NCI-H2171 (cell line): ENCODE results near the gene PRDM12.
"Not testable (repeated sequence)": the region's sequence is repeated elsewhere in the genome, so short reads cannot be mapped to it uniquely, and the experiment has no call there.

Experiments used
- DNase-seq: peaks from one replicate; lab custom pipeline; 2025; lab: John Stamatoyannopoulos, UW

The PRDM12 gene

DNA sequence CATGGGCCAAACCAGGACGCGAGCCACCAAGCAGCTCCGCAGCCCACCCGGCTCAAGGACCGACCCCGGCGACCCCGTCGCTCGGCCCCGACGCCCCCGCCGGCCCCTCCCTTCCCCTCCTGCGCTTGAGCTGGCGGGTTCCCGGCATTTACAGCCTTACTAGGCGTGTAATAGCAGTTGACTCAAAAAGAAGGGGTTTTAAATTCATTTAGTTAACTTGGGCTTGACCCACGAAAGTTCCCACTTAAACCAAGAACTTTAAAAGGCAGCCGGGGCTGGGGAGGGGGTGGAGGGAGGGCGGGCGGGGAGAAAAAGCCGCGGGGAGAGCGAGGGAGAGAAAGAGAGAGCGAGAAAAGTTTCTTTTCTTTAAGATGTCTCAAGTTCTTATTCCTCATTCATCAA is 636 bp downstream of the PRDM12 start:
- no peak for DNase-seq

DNA sequence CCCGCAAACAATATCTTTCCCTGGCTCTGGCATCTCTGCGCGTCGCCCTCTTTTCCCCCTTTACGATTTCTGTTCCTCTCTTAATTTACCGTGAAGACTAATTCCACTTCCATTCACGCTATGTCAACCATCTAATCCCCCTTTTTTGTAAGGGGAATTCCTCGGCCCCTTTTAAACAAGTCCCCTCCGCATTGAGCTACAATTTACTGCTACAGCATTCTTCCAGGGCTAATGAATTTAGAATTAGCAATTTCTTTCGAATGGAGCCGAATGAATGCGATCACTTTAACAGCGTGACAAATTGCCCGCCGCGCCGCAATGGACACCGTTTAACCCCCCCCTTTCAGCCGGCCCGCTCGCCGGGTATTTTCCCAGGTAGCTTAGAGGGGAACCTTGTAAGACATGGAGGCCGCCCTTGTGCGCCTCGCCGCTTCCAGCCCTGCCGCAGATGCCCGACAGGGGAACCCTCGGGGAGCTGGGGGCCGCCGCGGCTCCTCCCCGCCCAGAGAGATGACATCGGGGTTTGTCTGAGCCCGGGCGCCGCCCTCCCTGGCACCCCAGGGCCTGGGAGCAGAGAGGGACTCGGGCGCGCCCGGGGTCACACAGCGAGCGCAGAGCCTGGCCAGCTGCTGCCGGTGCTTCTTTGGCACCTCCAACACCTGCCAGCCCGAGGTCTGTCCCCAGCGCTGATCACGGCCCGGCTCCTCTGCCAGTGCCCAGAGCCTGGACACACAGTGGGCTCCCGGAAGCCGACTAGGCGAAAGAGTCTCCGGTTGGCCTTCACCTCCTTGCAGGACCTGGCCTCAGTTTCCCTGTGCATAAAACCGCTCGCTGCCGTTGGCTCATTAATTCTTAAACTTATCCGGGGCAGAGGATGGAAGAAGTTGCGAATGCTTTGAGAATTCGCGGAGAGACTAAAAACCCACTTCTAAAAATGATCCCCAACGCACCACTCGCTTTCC is 1.3 kb downstream of the PRDM12 start:
- no peak for DNase-seq

DNA sequence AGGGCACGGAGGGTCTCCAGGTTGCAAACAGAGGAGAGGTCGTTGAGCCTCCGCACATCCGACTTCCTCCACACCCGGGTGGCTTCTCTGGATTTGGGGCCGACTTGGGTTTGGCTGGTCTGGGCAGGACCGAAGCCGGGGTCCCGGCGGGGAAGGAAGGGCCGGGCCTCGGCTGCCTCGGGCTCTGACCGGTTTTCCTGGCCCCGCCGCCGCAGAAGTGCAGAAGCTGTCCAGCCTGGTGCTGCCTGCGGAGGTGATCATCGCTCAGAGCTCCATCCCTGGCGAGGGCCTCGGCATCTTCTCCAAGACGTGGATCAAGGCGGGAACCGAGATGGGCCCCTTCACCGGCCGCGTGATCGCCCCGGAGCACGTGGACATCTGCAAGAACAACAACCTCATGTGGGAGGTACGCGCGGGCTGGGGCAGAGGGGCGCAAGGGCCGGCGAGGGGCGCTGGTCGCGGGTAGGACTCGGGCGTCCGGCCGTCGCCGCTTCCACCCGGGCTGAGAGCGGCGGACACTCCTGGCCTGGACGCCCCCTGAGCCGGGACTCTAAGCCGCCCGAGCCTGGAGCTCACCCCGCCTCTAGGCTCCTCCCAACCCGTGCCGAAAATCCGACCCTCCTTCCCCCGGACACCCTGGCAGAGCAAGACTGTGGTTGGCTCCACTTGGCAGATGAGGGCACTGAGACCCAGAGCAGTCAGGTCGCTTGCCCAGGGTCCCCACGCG is 2.2 kb downstream of the PRDM12 start:
- DNase-seq = no peak

DNA sequence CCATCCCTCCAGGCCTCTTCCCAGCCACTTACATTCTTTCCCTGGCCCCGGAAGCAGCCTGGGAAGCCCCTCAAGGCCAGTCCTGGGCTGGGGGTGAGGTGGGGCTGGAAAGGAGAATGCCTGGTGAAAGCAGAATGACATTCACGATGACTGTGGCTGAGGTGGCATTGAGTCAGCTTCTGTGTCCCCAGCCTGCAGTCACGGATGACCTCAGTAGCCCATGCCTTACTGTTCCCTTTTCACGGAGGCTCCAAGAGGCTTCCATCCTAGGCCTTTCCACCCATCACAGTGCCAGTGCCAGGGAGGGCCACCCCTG is 2.7 kb downstream of the PRDM12 start:
- DNase-seq = no peak

DNA sequence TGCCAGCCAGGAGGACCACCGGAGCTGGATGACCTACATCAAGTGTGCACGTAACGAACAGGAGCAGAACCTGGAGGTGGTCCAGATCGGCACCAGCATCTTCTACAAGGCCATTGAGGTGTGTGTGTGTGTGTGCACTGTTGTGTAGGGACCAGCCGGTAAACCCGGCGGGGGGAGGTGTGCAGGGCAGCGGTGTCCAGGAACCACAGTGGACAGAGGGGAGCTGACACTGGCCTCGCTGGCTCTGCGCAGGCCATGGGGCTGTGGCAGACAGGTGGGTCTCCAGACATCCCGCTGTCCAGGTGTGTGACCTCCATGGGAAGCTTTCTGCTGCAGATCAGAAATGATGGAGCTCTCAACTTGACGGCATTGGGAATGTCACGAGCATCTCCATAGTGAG is 3.8 kb downstream of the PRDM12 start:
- DNase-seq = no peak

DNA sequence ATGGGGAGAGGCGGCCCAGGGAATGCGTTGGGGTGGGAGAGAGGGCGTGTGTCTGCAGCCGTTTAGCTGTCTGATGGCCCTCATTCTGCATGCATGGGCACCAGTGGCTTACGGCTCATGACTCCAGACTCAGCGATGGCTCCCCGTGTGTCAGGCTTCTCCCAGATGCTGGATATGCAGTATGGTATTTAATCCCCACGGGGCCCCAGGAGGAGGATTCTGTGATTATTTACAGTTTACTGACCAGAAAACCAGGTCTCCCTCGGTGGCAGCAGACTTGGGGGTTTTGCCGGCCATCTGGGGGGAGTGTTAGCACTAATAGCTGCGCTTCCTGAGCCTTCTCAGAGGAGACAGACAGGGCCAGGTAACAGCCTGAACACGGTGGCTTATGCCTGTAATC is 4.3 kb downstream of the PRDM12 start:
- peak; percentile 58 for DNase-seq

DNA sequence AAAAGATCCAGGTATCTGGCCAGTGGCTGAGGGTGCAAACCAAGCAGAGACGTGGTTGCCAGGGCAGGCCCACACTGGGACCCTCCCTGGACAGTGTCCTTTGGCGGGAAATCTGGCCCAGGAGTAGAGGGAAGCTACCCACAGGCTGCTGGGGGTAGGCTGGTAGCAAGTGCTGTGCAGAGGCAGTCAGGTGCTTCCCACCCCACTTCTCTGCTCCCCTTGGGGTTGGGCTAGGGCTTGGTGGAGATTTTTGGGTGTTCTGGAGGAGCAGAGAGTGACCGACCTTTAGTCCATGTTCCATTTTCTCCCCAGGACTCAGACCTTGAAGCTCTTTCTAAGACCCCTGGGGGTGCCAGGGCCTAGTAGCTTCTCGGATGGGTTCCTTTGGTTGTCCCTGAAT is 5.6 kb downstream of the PRDM12 start:
- DNase-seq = no peak

DNA sequence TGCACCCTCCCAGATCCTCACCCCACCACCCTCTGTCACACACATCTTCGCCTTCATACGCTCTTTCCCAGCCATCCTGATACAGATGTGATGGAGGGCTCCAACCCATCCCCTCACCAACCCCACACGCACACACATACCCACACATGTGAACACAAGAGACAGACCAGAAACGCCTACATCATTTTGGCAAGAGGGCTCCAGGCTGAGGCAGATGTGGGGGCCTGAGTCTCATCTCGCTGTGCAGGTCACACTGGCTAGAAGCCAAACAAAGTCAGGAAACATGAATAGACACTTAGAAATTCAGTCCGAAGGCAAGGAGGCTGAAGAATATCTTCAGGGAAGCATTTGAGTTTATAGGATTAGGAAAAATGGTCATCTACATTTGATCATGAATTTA is 6.2 kb downstream of the PRDM12 start:
- DNase-seq = no peak

DNA sequence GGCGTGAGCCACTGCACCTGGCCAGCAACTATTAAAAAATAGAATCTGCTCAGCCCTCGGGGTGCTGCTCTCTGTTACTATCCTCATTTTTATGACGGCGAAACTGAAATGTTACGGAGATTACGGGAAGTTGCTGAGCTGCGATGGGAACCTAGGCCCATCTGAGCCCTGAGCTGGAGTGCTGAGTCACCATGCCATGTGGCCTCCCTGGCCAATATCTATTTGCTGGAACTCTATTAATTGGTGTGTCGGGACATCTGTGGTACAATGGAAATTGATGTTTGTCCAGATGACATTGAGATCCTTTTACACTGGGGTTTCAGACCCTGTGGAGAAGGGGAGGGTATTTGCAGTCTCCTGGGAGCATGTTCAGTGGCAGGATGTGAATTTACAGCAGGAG is 8.1 kb downstream of the PRDM12 start:
- DNase-seq = peak; percentile 65

DNA sequence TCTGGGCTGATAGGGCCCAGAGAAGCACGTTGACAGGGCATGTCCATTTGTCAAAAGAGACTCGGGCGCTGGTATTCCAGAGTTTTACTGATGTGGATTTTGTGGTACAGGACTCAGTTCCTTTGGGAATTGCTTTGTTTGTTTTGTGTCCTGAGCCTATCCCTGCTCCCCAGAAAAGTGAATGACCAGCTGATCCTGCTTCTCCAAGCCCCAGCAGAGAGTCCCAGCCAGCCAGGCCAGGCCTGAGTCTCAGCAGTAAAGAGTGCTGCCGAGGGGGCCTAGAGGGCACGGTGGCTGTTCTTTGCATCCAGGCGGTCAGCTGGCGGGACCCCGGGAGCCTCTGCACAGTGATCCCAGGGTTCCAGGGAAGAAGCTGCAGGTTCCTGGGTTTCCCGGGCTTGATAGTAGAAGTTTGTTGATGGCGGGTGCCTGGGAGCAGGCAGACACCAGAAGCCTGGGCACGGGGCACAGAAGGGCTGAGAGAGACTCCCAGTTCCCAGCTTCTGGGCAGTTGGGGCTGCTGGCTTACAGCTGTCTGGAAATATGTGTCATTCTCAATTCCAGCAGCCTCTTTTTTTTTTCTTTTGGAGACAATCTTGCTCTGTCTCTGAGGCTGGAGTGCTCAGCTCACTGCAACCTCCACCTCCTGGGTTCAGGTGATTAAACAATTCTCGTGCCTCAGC is 8.7 kb downstream of the PRDM12 start:
- DNase-seq = no peak

DNA sequence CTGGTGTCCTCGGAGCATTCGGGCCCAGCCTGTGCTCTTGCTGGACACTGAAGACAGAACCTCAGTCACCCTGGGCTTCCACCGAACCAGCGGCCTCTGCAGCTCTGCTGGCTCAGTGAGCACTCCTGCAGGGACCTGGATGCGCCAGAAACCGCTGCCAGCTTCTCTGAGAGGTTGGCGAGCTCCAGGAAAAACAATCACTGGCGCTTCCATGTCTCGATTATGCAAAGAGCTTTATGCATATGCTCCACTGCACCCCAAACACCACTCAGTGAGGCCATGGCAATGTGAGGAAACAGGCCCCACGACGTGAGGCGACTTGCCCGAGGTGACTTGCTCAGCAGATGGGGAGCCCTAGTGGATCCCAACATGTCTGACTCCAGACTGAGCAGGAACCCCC is 11.0 kb downstream of the PRDM12 start:
- peak; percentile 84 for DNase-seq

DNA sequence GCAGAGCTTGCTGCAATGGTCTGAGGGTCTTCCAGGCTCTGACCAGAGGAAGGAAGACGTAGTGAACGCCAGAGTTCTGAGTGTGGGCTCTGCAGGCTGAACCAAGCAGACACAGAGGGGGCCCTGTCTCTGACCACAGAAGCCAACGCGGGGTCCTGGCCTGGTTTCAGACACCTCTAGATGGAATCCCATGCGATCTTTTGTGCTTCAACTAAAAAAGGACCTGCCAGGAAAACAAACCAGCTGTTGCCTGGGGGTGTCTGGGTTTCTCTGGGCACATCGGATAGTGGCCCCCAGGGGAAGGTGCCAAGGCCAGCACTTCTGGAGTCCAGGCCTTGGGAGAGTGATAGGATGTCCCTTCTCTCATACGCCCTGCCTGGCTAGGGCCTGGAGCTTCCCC is 12.9 kb downstream of the PRDM12 start:
- no peak for DNase-seq

DNA sequence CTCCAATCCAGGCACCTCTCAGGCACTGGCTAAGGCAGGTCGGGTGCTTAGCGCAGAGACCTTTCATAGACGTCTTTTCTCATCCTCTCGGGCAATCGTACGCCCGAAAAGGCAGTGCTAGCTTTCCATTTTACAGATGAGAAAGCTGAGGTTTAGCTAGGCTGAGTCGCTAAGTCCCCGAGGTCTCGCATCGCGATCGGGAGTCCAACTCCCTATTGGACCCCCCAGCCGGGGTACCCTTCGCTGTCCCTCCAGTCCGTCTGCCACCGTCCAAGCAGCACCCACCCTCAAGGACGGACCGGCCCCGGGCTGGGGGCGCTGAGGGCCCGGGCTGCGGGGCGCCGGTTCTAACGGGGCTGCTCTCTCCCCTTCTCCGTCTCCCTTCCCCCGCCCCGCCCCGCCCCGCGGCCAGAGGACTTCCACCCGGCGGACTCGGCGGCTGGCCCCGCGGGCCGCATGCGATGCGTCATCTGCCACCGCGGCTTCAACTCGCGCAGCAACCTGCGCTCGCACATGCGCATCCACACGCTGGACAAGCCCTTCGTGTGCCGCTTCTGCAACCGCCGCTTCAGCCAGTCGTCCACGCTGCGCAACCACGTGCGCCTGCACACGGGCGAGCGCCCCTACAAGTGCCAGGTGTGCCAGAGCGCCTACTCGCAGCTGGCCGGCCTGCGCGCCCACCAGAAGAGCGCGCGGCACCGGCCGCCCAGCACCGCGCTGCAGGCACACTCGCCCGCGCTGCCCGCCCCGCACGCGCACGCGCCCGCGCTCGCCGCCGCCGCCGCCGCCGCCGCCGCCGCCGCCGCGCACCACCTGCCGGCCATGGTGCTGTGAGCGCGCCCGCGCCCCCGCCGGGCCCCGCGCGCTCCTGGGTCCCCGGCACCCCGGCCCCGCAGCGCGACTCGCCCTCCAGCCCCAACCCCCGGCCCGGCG is 16.7 kb downstream of the PRDM12 start:
- DNase-seq = peak; percentile 39

DNA sequence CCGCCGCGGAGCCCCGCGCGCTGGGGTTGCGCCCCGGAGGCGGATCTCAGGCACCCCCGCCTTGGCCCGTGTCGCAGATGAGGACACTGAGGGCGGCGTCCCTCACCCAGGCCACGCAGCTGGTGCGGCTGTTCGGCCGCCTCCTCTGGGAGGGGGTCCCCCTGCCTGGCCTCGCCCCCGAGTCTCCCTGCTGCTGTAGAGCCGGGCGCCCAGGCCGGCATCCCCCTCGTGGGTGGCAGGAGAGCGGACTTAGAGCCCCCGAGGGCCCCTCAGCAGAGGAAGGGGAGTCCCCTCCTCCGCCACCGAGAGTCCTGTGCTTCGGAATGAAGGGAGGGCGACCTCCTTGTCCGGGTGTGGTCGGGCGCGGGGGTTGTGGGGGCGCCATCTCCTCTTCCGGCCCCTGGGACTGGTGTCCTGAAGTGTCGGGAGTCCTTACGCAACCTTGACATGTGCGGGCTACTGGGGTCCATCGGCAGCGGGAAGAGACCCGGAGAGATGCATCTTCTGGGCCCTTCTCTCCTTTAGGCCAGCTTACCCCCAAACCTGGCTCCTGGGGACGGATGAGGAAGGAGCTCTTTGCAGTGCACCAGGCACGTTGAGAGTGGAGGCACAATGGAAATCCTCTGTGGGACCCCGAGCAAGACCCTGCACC is 17.5 kb downstream of the PRDM12 start:
- DNase-seq = no peak

DNA sequence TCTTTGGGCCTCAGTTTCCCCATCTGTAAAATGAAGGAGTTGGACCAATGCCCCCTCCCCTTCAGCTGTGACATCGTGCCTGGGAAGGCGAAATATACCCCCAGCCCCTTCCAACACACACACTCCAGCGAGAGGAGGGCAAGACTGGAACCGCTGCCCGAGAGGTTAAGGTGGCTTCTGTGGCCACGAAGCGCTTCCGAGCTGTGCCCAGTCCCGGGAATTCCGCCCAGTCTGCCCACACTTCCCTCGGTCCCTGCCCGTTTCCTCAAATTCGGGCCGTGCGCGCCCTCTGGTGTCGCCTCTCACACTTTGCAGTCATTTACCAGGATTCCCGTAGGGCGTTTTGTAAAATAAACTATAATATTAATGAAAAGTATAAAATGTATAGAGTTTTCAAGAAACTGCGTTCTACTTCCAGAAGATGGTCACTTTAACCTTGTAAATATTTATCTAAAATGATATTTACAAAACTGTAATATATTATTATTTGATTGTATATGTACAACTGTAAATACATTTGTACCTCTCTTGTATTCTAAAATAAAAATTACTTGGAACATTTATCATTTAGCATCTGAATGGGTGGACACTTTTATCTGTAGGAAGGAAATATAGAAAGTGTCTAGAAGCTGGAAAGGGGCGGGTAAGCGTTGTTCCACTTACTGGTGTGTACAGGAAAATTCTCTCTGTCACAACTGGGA is 18.2 kb downstream of the PRDM12 start:
- DNase-seq = peak; percentile 82

DNA sequence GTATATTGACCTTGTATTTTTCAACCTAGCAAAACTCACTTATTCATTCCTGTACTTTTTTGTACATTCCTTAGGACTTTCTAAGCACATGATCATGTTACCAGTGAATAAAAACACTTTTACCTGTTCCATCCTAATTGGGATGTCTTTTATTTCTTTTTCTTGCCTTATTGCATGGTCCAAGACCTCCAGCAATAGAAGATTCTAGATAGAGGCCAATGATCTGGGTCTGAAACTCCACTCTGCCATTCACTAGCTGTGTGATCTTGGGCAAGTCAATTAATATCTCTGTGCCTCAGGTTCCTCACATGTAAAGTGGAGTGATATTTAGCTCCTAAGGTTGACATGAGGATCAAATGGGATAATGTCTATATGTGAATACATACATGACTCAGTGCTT is 20.7 kb downstream of the PRDM12 start:
- DNase-seq = no peak

DNA sequence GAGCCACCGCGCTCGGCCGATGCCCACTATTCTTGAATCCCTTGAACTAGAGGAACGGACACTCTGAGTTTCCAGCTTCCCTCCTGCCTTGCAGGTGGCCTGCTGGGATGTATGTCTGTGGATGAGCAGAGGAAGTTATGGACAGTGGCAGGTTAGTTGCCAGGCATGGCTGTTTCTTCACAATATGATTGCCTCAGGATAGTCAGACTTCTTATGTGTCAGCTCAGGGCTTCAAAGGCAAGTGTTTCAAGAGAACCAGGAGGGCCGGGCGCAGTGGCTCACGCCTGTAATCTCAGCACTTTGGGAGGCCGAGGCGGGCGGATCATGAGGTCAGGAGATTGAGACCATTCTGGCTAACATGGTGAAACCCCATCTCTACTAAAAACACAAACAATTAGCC is 21.6 kb downstream of the PRDM12 start:
- not testable (repeated sequence) for DNase-seq

DNA sequence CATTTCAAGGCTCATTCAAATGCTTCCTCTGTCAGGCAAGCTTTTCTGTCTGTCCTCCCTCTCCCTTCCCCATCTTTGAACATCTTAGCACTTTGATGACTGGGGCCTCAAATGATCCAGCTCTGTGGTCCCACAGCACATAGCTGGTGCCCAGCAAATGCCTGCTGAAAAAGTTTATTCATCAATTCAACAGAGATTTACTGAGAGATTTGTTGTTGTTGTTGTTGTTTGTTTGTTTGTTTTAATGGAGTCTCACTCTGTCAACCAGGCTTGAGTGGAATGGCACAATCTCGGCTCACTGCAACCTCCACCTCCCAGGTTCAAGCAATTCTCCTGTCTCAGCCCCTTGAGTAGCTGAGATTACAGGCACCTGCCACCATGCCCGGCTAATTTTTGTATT is 23.2 kb downstream of the PRDM12 start:
- no peak for DNase-seq

DNA sequence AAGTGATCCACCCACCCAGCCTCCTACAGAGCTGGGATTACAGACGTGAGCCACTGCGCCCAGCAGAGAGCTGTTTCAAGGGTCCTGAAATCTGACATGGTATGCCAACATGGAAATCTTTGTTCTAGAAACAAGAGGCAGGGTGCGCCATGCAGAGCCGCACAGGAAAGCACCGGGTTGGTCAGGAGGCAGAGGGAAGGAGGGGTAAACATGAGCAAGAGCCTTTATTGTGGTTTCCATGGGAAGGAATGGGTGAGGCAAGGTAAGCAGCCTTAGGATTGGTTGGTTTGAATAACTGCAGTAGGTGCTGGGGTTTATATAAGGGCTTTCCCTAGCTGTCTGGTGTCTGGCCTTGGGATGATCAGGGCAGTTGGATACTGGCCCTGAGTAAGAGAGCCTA is 23.7 kb downstream of the PRDM12 start:
- DNase-seq = no peak

DNA sequence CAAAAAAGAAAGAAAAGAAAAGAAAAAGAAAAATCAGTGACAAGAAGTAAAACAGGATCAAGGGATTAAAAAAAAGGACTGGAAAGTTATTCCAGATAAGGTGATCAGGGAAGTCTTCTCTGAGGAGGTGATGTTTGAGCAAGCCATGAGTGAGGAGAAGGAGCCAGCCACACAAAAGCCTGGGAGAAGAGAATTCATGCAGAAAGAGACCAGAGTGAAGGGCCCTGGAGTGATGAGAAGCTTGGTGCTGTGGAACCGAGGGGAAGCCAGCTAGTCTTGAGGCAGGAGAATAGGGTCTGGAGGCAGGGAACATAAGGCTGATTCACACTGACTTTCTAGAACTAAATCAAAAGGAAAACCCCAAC is 25.2 kb downstream of the PRDM12 start:
- DNase-seq = no peak
